Fibroblast of skin of left biceps (primary cell): ENCODE data around the gene RBPJL.
"Not testable (repeated sequence)": the region's sequence is repeated elsewhere in the genome, so short reads cannot be mapped to it uniquely, and the experiment has no call there.

Source experiments
- DNase-seq, 2 experiments: peaks; one replicate each; pipeline ENCODE4 v3.0.0-alpha.2; 2013; ENCODE audit warnings: low read depth in 2 of 2

Gene RBPJL

DNA sequence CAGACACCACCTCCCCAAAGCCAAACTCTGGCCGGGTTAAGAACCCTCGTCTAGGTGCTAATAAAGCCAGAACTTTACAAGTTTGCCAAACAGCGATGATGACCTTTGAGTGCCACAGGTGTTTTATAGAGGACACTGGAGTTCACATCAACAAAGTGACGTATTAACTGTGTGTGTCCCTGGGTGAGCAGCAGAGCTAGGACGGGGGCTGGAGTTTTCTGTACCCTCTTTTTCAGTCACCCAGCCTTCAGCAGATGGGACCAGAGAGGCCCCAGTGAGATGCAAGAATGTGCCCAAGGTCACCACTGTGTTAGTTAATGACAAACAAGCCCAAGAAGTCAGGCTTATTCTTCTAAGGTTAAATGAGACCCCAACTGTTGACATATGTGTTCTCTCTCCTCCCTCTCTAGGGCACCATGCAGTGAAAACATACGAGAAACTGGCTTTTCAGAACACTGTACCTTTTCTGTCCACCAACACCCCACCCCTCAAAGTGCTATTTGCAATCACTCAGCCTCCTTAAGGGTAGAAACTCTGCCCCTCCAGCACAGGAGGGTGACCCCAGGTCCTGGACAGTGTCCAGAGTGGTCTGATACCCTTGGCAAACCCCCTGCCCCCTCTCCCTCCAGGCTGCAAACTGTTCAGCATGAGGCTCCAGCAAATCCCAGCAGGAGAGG, 36.4 kb downstream of the RBPJL start:
- no peak for DNase-seq

DNA sequence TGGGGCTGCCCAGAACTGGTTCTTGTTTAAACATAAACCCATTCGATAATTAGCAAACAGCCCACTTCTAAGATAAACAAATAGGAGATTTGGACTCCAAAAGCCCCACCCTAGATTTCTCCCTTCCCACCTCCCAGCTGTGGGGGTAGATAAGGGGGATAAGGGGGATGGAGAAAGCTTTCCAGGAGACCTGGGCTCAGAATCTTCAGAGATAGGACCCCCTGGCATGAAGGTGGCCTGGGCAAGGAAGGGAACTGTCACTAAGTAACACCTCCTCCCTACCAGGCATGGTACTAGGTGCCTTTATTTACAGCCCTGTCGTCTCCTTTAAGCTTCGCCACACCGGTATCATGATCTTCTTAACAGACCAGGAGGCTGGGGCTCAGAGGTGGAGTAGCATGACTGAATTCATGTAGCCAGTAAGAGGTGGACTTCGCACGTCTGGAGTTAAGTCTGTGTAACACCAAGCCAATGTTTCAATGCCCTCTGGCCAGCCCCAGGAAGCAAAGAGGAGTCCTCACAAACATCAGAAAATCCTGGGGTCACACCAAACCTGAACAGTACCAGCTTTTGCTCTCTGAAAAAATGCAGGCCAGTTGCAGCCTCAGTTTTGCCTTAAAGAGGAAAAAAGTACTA, 37.0 kb downstream of the RBPJL start:
- no peak for DNase-seq

DNA sequence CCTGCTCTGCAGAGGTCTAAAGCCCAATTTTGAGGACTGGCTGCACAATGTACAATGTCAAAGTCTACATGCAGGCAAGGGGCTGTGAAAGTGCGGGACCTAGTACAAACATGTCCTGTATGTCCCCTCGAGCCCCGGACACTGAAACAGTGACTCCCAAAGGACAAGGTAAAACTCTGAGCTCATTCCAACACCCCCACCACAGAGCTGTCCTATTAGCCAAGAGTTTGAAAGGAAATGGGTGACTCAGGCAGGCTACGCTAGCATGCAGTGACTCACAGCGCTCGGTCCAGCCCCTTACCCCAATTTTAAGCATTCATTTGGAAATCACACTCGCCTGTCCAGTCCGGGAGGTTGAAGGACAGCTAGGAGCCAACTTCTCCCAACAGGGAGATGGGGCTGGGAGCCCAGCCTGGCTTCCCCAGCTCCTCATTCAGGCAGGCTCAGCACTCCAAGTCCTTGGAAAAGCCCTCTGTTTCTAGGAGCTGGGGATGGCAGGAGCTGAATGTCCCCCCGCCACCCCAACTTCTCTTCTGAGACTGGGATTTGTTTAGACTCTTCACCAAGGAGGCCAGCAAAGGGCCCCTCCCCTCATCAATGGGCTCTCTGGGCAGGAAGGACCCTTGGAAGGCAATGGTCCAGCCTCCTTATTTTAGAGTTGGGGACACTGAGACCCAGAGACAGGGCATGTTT, 37.7 kb downstream of the RBPJL start:
- no peak for DNase-seq

DNA sequence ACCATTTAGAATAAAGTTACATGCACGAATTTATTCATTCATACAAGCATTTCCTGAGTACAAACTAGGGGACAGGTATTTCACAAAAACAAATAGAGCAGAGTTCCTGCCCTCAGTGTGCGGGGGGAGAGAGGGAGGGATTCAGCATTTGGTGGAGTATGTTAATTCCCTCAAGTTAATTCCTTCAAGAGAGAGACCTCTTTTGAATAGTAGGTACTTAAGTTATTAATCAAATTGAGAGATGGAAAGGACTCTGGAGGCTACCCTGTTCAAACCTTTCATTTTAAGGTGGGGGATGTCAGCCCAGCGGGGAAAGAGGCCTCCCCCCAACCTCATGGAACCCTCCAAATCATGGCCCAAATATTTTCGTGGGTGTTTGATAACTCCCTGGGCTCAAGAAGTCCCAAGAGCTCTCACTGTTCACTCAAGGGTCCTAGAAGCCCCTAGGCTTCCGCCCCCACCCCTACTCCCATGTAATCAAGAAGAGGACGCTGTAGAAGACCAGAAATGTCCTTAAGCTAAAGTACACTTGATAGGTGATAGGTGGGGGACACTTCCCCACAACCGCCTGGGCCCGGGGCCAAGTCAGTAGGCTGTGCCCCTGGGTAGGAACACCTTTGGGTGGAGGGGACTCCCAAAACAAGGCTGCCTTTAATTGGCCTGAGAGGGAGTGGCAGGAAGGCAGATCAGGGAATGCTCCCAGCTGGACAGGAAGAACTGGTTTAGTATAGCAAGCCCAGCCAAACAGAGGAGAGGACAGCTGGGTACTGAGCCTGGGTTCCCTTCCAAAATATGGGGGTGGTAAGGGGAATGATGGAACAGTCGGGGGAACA, 38.7 kb downstream of the RBPJL start:
- no peak for DNase-seq

DNA sequence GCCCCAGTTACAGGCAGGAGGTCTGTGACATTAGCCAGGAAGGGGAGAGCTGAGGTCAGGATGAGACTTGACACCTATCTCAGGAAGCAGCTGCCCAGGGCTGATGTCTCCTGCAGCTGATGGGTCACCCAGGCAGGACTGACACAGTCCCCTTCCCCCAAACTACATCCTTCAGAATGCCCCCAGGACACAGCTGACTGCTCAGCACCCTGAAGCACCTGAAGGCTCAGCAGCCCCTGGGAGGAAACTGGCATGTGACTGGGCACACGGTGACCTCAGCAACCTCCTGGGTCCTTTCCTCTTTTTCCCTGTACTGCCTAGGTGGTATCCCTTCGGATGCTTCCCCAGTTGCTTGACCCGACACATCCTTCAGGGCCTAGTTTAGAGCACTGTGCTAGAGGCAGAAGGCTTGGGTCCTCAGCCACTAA, 39.7 kb downstream of the RBPJL start:
- no peak for DNase-seq

DNA sequence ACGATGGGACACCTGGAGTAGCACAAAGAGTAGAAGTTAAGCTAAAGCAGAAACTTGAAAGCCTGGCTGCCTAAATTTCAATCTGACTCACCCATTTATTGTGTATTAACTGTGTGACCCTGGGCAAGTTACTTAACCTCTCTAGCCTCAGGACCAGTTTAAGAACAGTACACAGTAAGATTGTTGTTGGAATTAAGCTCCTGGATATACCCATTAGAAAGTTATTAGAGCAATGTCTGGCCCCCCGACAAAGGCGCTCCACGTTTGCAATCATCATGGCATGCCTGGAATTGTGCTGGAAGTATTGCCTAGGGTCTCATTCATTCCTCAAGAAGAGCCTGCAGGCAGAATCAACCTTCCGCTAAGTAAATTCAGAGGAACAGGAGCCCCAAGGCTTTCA, 40.2 kb downstream of the RBPJL start:
- no peak for DNase-seq

DNA sequence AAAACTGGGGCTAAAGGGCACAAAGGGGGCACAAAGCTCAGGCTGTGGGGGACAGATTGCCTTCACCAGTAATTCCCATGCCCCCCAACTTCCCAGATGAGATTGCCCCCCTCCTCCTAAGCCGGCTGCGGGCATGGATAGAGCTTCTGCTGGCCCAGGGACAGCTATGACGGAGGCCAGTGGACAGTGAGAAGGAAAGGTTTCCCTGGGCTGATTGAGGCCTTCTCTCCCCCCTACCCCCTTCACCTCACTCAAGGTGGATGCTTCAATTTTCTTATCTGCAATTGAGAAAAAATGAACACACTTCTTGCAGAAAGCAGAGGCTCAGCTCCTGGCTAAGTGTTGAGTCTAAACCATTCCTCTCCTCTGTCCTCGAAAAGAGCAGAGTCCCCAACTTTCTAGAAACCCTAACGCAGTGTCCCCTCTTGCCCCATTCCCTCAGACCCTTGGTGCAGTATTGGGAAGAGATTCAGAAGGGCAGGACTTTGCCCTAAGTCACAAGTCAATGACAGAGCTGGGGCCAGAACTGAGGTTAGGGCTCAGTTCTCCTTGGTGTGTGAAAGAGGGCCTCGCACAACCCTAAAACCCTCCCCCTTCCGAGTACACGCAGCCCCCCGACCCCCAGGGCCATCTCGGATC, 40.8 kb downstream of the RBPJL start:
- DNase-seq: no peak

DNA sequence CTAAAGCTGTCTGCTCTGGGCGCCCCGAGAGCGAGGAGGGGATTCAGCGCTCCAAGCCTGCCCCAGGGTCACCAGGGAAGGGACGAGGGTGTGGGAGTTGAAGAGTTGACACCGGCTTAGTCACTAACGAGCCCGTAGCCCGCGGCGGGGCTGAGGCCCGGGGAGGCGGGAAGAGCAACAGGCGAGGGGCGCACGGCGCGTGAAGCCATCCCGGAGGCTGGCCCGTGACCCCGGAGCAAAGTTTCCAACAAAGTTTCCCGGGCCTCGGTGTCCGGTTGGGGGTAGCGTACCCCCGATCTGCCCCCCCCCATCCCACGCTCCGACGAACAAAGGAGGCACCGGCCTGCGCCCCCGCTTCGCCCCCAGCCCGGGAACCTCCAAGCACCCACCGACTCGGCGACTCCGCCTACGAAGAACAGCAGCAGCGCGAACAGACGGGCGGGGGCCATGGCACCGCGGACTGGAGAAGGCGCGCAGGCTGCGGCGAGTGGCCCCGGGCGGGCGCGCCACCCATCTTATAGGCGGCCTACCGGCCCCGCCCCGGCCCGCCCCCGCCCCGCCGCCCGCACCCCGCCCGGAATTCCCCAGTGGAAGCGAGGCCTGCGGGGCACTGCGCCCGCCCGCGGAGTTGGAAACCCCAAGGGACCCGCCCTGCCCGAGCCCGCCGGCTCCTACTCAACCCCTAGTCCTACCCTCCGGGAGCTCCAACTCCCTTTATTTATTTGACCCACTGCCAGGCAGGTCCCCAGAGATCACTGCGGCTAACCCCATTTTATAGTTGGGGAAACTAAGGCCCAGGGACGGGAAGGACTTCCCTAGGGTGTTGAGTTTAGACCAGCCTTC, 41.5 kb downstream of the RBPJL start, which contains the start of gene SDC4:
SDC4 (minus strand) TSS at position 489 of the 843 bp plus-strand sequence; CDS start at position 449, 40 bp downstream.
- DNase-seq: no peak

DNA sequence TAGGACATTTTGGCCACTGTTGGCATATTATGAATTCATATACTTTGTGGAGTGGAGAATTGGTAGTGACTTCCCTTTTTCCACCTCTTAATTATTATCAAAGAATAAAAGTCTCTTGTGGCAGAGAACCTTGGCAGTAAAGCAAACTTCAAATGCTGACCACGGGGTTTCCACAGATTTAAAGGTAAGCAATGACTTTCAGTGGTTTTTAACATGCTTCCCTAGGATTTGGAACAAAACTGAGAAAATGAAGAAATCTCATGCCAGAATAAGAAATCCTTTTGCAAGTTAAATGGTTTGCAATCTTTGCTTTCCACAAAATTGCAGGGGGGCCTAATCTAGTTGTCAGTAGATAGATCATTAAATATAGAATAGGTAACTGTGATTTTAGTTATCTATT, 43.6 kb downstream of the RBPJL start:
- DNase-seq: no peak

DNA sequence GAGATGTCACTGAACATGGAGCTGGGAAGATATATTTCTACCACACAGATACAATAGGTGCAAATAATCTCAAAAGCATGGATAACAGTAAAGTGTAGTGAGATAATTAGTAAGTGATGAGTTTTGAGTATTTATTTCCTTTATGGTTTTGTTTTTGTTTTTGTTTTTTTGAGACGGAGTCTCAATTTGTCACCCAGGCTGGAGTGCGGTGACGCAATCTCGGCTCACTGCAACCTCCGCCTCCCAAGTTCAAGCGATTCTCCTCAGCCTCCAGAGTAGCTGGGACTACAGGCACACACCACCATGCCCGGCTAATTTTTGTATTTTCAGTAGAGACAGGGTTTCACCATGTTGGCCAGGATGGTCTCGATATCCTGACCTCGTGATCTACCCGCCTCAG, 44.2 kb downstream of the RBPJL start:
- DNase-seq: not testable (repeated sequence)

DNA sequence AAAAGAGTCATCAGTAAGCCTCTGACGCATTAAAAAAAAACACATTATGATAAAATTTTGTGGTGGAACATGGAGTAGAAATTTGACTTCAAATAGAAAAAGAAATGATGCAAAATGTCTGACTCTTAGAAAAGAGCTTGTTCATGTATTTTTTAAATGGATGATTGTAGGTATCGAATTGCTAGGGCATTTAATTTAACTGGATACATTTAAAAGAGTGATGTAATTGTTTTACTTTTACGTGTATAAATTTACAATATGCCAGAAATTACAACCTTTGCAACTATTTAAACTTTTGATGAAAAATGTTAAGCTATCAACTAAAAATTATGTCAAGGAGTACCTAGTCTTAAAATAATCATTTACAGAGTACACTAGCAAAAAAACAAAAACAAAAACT, 46.1 kb downstream of the RBPJL start:
- DNase-seq: no peak

DNA sequence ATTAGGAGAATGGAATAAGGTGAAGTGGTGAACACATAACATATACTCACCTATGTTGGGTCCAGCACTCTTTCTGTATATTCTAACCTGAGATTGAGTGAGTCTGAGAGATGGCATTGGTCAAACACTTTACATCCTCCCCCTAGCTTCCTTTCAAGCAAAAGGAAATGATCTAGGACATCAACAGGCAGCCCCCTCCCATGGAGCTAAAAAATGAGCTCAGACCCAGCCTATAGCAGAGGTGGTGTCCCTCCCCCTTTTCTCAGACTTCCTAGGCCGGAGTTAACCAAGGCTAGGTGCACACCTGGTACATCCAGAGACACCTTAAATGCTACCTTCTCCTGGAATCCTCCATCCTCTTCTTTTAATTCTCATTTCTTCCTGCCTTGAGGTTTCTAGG, 47.1 kb downstream of the RBPJL start:
- no peak for DNase-seq

DNA sequence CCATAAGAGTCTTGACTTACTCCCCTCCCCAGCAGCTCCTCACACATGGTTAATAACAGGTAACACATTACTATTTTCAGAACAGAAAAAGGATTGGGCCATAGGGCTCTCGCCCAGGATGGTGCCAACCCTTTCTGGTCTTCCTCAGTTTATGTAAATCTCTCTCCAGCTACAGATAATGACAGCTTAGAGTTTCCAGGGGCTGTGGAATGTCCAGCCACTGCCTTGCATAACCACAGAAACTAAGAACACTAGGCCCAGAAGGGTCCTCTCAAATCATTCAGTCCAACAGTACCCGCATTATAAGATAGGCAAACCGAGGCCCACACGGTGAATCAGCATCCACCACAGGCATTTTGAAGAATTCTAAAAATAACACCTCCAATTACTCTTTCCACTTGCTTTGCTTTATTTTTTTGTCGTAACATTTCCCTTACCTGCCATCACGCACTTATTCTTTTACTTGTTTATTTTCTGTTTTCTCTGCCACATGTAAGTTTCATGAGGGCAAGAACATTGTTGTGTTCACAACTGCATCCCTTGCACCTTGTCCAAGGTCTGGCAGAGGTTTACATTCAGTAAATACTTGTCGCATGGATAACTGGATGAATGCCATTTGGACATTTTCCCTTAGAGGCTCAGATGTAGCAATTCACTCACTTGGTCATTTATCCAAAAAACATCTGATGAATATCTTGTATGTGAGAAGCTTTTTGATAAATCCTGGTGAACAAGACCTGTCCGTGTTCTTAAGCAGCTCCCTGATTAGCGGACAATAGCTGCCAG, 48.0 kb downstream of the RBPJL start:
- DNase-seq: no peak

DNA sequence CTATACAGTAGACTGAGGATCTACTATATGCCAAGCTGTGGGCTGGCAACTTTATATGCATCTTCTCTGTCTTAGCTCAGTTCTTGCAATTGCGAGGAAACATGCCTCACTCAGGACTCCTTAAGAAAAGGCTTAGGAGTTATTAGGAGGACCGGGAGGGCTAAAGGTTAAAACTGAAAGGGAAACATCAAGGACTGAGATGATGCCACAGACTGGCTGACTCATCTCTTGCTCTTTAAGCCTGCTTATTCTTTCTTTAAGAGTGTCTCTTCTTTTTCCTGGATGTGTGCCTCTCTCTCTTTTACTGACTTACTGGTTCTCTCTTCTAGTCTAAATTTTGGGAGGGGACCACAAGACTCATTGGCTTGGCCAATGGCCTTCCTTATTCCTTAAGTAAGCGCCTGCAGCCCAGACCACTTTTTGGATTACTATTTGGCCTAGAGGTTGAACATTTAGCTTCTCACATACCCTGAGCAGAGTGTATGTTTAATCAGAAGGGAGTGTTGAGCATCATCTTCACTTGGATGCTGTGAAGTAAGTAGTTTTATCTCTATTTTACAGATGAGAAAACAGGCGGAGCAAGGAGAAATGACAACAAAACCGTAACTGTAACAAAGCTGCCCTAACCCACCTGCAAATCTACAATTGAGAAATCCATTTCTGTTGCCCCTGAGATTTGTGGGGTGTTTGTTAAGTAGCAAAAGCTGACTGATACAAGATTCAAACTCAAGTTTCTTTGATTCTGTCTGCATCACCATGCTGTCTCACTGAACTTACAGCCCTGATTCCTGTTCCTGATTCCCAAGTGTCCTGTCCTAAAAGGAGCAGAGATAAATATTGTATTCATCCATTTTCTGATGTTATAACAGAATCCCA, 48.8 kb downstream of the RBPJL start:
- DNase-seq: no peak

DNA sequence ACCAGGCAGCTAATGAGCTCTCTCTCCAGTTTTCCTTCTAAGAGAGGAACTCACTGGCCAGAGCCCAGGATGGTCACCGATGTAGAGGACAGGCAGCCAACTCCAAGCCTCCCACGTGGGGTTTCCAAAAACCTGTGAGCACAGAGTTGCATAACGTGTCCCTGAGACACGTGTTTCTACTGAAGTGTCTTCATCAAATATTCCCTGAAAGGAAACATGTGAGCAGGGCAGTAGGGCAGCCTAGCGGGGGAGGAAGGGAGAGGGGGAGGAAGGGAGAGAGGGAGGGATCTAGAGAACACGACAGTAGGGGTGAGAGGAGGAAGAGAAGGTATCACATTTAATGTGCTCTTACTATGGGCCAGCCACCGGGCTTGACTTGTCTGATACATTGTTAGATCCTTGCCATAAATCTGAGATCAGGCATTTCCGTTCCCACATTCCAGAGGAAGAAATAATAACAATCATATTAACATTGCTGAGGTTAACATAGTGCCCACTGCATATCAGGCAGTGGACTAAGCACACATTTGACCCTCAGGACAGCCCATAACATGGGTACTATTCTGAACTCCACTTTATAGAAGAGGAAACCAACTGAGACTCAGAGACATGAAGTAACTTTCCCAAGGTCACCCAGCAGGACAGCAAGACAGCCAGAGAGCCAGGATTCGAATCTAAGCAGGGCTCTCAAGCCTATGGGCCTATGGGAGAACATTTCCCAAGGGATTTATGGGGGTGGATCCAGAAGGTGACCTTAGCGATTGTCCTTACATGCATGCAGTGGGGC, 51.8 kb downstream of the RBPJL start:
- no peak for DNase-seq

DNA sequence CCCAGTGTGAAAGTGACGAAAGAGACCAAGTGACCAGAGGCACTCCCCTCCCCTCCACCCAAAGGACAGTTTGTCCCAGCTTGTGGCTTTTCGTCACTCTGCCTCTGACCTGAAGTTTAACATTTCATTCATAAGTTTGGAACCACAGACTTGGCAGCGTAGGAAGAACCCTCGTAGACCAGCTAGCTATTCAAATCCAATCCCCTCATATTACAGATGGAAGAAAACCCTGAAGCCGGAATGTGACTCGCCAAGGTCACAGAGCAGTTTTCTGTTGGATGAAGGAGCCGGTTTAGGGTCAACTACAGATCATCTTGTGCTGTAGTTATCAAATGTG, 52.4 kb downstream of the RBPJL start:
- DNase-seq: no peak

DNA sequence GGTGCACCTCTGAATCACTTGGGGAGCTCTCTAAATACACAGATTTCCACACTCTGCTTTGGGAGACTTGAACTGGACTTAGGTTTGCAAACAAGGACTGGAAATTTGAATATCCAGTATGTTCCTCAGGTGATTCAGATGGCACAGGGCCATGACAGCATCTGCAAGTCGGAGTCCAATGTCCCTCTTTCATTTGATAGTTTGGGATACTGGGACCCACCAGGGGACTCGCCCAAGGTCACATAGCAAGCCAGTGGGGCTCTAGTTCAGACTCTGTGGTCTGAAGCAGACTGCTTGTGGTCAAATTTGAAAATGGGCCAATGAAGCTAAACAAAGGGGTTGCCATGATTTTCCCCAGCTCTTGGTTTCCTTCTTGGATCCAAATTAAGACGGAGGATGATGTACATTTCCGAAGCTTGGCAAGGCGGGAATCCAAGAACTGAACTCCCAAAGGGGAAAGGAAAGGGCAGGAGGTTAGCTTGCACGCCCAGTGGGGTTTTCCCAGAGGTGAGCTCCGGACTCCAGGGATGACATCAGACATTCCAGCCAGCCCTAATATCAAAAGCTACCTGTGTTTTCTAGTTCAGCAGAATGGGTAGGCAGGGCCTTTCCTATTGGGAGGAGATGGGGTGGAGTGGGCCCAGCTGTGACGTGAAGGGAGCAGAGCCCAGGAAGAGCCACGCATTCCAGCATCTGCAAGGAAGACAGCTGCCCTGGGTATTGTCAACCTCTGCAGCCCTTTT, 52.9 kb downstream of the RBPJL start:
- no peak for DNase-seq

DNA sequence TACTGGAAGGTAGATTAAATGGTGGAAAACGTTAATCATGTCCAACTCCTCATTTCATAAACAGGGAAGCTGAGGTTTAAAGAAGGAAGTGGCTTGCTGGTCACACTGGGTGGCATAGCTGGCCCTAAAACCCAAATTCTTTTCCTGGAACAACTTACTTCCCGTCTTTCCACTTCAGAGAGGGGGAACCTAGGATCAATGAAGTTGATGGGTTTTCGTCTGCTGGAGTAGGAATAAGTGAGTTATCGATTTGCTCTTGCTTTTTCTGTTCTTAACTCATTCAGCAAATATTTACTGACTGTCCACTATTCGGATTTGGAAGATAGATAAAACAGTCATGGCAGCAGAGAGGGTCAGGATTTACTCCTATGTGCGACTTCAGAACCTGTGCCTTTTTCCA, 55.2 kb downstream of the RBPJL start:
- DNase-seq: no peak
